PFSK-1 (cell line): ENCODE measurements around the gene PSEN1.

ENCODE experiments used
- POLR2AphosphoS5 ChIP-seq: IDR thresholded peaks from 2 replicates; pipeline ENCODE4 v1.6.1; 2012; ENCODE audit warnings: low read depth, mild to moderate bottlenecking, control low read depth, low read length, moderate library complexity
- SIN3A ChIP-seq: IDR thresholded peaks from 2 replicates; pipeline ENCODE4 v1.6.1; 2012; ENCODE audit warnings: mild to moderate bottlenecking, low read length, moderate library complexity, borderline replicate concordance; ENCODE audit not compliant: insufficient read depth
- TF ChIP-seq, protein P1 (sequence below), 2 experiments: IDR thresholded peaks; 2 replicates each; pipeline versions ENCODE4 v1.6.1 to v1.8.0; 2011 to 2012; ENCODE audit warnings: low read depth in 2 of 2, low read length in 2 of 2, control low read depth in 1 of 2, inconsistent platforms in 1 of 2, mild to moderate bottlenecking in 1 of 2, moderate library complexity in 1 of 2; ENCODE audit not compliant: insufficient read depth in 1 of 2

DNA sequence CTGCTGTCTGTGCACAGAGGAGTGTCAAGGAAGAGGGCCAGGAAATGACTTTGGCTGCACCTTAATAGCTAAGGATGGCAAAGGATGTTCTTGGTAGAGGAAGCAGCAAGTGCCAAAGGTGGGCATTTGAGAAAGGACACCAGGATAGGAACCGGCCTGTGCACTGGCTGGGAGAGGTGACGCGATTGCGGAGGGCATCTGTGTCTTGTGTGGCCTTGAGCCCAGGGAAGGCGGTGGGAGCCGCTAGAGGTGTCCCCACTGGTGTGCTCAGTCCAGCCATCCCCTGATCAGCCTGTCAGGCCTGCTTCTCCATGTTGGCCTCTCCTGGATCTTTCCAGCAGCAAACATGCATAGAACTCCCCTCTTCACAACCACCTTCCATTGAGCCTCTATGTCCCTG lies 131.2 kb downstream of the PSEN1 start:
- TF ChIP-seq, protein P1, sequence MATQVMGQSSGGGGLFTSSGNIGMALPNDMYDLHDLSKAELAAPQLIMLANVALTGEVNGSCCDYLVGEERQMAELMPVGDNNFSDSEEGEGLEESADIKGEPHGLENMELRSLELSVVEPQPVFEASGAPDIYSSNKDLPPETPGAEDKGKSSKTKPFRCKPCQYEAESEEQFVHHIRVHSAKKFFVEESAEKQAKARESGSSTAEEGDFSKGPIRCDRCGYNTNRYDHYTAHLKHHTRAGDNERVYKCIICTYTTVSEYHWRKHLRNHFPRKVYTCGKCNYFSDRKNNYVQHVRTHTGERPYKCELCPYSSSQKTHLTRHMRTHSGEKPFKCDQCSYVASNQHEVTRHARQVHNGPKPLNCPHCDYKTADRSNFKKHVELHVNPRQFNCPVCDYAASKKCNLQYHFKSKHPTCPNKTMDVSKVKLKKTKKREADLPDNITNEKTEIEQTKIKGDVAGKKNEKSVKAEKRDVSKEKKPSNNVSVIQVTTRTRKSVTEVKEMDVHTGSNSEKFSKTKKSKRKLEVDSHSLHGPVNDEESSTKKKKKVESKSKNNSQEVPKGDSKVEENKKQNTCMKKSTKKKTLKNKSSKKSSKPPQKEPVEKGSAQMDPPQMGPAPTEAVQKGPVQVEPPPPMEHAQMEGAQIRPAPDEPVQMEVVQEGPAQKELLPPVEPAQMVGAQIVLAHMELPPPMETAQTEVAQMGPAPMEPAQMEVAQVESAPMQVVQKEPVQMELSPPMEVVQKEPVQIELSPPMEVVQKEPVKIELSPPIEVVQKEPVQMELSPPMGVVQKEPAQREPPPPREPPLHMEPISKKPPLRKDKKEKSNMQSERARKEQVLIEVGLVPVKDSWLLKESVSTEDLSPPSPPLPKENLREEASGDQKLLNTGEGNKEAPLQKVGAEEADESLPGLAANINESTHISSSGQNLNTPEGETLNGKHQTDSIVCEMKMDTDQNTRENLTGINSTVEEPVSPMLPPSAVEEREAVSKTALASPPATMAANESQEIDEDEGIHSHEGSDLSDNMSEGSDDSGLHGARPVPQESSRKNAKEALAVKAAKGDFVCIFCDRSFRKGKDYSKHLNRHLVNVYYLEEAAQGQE (IDR thresholded peaks at IDR 0.05; ENCODE audit: insufficient read depth in 1 of 2, low read depth in 2 of 2, low read length in 2 of 2) = no peak
- TF ChIP-seq POLR2AphosphoS5 (no peak), SIN3A (no peak)
